ENCODE measurements around the gene PRC1.
A peak's percentile ranks its signal among the peaks of the same experiment; 100 is the strongest.
"Not testable (repeated sequence)": the region's sequence is repeated elsewhere in the genome, so short reads cannot be mapped to it uniquely, and the experiment has no call there.

PRC1 gene

DNA sequence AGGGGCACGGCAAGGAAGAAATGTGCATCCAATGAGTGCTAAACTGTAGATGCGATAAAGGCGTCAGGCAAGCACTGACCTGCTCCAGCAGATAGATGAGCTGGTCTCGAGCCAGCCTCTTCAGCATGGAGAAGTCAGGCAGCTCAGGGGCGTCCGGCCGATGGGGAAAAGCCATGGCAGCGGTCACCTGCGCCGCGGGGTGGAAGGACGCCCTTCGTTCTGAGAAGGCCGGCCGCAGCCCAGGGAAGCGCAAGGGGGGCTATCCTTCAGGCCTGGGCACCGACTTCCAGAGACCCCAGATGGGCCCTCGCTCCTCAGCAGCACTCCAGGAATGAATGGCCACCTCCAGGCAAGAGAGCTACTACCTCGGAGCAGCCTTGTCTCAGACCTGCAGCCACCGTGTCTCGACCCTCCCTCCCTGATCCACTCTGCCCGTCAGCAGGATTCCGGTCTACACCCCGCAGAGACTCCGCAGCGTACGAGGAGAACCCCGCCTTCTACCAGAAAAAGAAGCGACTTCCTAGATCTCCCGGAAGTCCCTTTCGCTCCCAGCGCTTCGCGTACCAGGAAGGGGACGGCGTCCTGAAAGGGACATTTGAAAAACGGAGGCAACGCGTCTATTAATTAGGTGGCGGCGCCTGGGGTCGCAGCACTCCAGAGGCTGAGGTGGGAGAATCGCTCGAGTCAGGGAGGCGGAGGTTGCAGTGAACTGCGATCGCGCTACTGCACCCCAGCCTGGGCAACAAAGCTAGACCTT, 27.9 kb upstream of the PRC1 start, which contains the start of gene VPS33B:
Gene VPS33B, minus strand, starts transcription at position 520 of the 757 bp plus-strand sequence. Its CDS starts 345 bp downstream, at position 175.
- H3K4me2 ChIP-seq (ENCODE audit: low read length) = peak within 1 kb of the TSS; percentile 63
- peaks cover 3% of the 10 kb centered on the region for H3K4me1 ChIP-seq (ENCODE audit: control insufficient read depth, low read depth, low read length)
- peak within 1 kb of the TSS; percentile 99 for H3K9ac ChIP-seq (ENCODE audit: low read length)
- no peak within 1 kb of the TSS for H4K8ac ChIP-seq (ENCODE audit: low read depth, low read length)
- H3K4ac ChIP-seq (ENCODE audit: low read depth, low read length) = peak within 1 kb of the TSS; percentile 60
- peak within 1 kb of the TSS; percentile 87 for H3K23ac ChIP-seq (ENCODE audit: low read length)
- no peak within 1 kb of the TSS for H4K5ac ChIP-seq (ENCODE audit: low read length)
- H3K18ac ChIP-seq (ENCODE audit: low read length) = no peak within 1 kb of the TSS
- peak within 1 kb of the TSS; percentile 98 for H3K4me3 ChIP-seq (ENCODE audit: low read length)
- peaks cover 5% of the 10 kb centered on the region for H3K79me1 ChIP-seq (ENCODE audit: low read length)
- no peak within 1 kb of the TSS for H2BK120ac ChIP-seq (ENCODE audit: low read depth, low read length)
- no peaks in the 10 kb centered on the region for H3K27me3 ChIP-seq (ENCODE audit: insufficient read depth, low read length, poor library complexity)
- DNase-seq = peak; percentile 96
- no peak within 1 kb of the TSS for H2AK5ac ChIP-seq (ENCODE audit: low read length)
- H3K27ac ChIP-seq (ENCODE audit: low read depth, low read length) = peak within 1 kb of the TSS; percentile 67
- no peaks in the 10 kb centered on the region for H3K79me2 ChIP-seq (ENCODE audit: control insufficient read depth, insufficient read depth, low read length)
- H2BK5ac ChIP-seq (ENCODE audit: low read length) = peak within 1 kb of the TSS; percentile 88
- H3K56ac ChIP-seq (ENCODE audit: low read length) = peak within 1 kb of the TSS; percentile 99
- no peaks in the 10 kb centered on the region for H3K36me3 ChIP-seq (ENCODE audit: control insufficient read depth, insufficient read depth, low read length)
- no peak within 1 kb of the TSS for H2BK15ac ChIP-seq (replicated peaks; ENCODE audit: low read depth)
- WGBS (ENCODE audit: extremely low coverage, insufficient coverage, low lambda C conversion rate) = no CpG with 5 or more reads among the region's 48 CpGs

DNA sequence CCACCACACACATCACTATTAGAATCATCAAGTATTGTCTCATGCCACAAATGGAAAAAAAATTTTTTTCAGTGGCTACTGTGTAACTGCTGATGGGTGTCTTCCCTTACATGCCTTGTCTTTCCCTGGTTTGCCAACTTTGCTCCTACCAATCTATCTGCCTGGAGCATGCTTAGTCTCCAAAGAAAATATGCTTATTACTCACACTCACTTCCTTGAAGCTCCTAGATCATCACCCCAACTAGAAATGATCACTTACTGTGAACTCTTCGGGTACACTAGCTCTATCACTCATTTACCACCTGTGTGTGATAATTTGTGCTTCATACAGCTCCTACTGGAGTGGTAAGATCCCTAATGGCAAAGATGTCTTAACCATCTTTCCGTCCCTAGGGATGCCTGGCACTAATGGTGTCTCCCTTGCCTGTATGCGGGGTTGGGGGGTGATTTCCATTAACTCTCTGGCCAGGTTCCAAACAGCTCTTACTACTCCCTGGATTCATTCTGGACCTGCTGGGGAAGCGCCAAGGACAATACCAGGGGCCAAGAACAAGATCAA, 27.3 kb upstream of the PRC1 start:
- Histone ChIP-seq H3K27ac (ENCODE audit: low read depth, low read length) (no peak overlapping the region), H3K36me3 (ENCODE audit: control insufficient read depth, insufficient read depth, low read length) (no peaks in the 10 kb centered on the region), H3K4me1 (ENCODE audit: control insufficient read depth, low read depth, low read length) (peaks cover 3% of the 10 kb centered on the region), H3K4me3 (ENCODE audit: low read length) (peak overlapping the region; percentile 98), H3K4me2 (ENCODE audit: low read length) (peak overlapping the region; percentile 63), H3K18ac (ENCODE audit: low read length) (no peak overlapping the region), H2BK5ac (ENCODE audit: low read length) (no peak overlapping the region), H3K9ac (ENCODE audit: low read length) (peak overlapping the region; percentile 99), H3K23ac (ENCODE audit: low read length) (no peak overlapping the region), H3K56ac (ENCODE audit: low read length) (peak overlapping the region; percentile 99), H3K79me1 (ENCODE audit: low read length) (peaks cover 5% of the 10 kb centered on the region), H4K8ac (ENCODE audit: low read depth, low read length) (no peak overlapping the region), H2BK15ac (replicated peaks; ENCODE audit: low read depth) (no peak overlapping the region), H2AK5ac (ENCODE audit: low read length) (no peak overlapping the region), H3K4ac (ENCODE audit: low read depth, low read length) (no peak overlapping the region), H3K27me3 (ENCODE audit: insufficient read depth, low read length, poor library complexity) (no peaks in the 10 kb centered on the region), H4K5ac (ENCODE audit: low read length) (no peak overlapping the region), H3K79me2 (ENCODE audit: control insufficient read depth, insufficient read depth, low read length) (no peaks in the 10 kb centered on the region), H2BK120ac (ENCODE audit: low read depth, low read length) (no peak overlapping the region)
- WGBS (ENCODE audit: extremely low coverage, insufficient coverage, low lambda C conversion rate) = no CpG with 5 or more reads among the region's 4 CpGs
- DNase-seq = no peak

DNA sequence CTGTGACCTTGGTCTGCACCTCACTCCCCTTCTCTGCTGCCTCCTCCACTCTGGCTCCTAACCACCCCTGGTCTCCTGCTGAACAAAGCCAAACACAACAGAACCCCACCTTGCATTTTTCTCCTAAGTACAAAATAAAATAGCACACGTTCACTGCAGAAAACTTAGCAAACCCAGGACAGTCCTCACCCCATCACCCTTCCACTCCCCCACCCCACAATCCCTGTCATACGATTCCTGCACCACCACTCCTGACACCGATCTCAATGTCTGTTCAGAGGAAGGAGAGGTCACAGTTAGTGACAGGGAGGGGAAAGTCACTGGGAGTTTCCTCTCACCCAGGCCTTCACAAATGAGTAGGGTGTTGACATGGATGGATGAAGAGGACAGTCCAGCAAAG, 23.8 kb upstream of the PRC1 start:
- Histone ChIP-seq H3K79me1 (ENCODE audit: low read length) (peaks cover 8% of the 10 kb centered on the region), H2BK15ac (replicated peaks; ENCODE audit: low read depth) (no peak overlapping the region), H2BK5ac (ENCODE audit: low read length) (no peak overlapping the region), H3K56ac (ENCODE audit: low read length) (no peak overlapping the region), H2AK5ac (ENCODE audit: low read length) (no peak overlapping the region), H2BK120ac (ENCODE audit: low read depth, low read length) (no peak overlapping the region), H3K4me1 (ENCODE audit: control insufficient read depth, low read depth, low read length) (peaks cover 3% of the 10 kb centered on the region), H3K79me2 (ENCODE audit: control insufficient read depth, insufficient read depth, low read length) (no peaks in the 10 kb centered on the region), H3K18ac (ENCODE audit: low read length) (no peak overlapping the region), H3K27me3 (ENCODE audit: insufficient read depth, low read length, poor library complexity) (no peaks in the 10 kb centered on the region), H3K9ac (ENCODE audit: low read length) (no peak overlapping the region), H3K4ac (ENCODE audit: low read depth, low read length) (no peak overlapping the region), H3K27ac (ENCODE audit: low read depth, low read length) (no peak overlapping the region), H3K4me3 (ENCODE audit: low read length) (no peak overlapping the region), H4K5ac (ENCODE audit: low read length) (no peak overlapping the region), H4K8ac (ENCODE audit: low read depth, low read length) (no peak overlapping the region), H3K23ac (ENCODE audit: low read length) (no peak overlapping the region), H3K36me3 (ENCODE audit: control insufficient read depth, insufficient read depth, low read length) (peaks cover 3% of the 10 kb centered on the region), H3K4me2 (ENCODE audit: low read length) (no peak overlapping the region)
- no CpG with 5 or more reads among the region's 3 CpGs for WGBS (ENCODE audit: extremely low coverage, insufficient coverage, low lambda C conversion rate)
- DNase-seq = no peak

DNA sequence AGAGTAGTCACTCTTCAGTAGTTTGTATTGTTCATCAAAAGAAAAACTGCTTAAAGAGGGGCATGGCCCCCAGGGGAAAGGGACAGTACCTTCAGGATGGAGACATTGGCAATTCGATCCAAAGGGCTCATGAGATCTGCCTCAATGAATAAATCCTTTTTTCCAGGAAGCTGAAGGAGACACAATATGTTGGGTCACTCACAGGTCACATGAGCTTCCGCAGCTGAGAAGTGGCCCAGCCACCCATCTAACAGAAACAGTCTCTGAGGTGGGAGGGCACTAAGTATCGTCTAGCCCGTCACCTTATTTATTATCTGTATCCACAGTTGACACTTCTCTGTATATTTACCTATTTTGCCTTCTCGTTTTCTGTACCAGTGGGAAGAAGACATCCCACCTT, 23.4 kb upstream of the PRC1 start:
- H3K4me3 ChIP-seq (ENCODE audit: low read length) = no peak overlapping the region
- no peaks in the 10 kb centered on the region for H3K27me3 ChIP-seq (ENCODE audit: insufficient read depth, low read length, poor library complexity)

DNA sequence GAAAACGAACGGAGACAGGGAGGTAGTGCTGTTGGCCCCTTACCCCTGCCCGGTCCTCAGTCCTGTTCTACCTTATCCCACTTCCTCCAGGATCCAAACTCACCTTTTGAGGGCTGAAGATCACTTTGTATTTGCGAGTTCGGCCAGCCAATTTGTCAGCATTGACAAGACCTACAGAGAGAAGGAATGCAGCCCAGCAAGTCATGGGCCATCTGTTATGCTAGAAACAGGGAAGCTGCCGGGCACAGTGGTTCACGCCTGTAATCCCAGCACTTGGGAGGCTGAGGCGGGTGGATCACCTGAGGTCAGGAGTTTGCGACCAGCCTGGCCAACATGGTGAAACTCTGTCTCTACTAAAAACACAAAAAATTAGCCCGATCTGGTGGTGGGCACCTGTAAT, 19.4 kb upstream of the PRC1 start:
- not testable (repeated sequence) for H3K36me3 ChIP-seq (ENCODE audit: control insufficient read depth, insufficient read depth, low read length); H3K23ac ChIP-seq (ENCODE audit: low read length); H3K9ac ChIP-seq (ENCODE audit: low read length); H3K4me3 ChIP-seq (ENCODE audit: low read length); H3K18ac ChIP-seq (ENCODE audit: low read length); H3K79me1 ChIP-seq (ENCODE audit: low read length); H3K27ac ChIP-seq (ENCODE audit: low read depth, low read length); H3K4me1 ChIP-seq (ENCODE audit: control insufficient read depth, low read depth, low read length); H2BK5ac ChIP-seq (ENCODE audit: low read length); H2BK15ac ChIP-seq (replicated peaks; ENCODE audit: low read depth); DNase-seq; H4K5ac ChIP-seq (ENCODE audit: low read length); H2AK5ac ChIP-seq (ENCODE audit: low read length); H3K4me2 ChIP-seq (ENCODE audit: low read length); H3K79me2 ChIP-seq (ENCODE audit: control insufficient read depth, insufficient read depth, low read length); H3K56ac ChIP-seq (ENCODE audit: low read length); H4K8ac ChIP-seq (ENCODE audit: low read depth, low read length); H3K27me3 ChIP-seq (ENCODE audit: insufficient read depth, low read length, poor library complexity); H3K4ac ChIP-seq (ENCODE audit: low read depth, low read length); H2BK120ac ChIP-seq (ENCODE audit: low read depth, low read length)
- WGBS (ENCODE audit: extremely low coverage, insufficient coverage, low lambda C conversion rate) = no CpG with 5 or more reads among the region's 10 CpGs

More for the DNA sequence above, 23.4 kb upstream of the PRC1 start:
- no peak overlapping the region for H3K23ac ChIP-seq (ENCODE audit: low read length)
- H3K27ac ChIP-seq (ENCODE audit: low read depth, low read length) = no peak overlapping the region
- H2BK15ac ChIP-seq (replicated peaks; ENCODE audit: low read depth) = no peak overlapping the region
- H3K56ac ChIP-seq (ENCODE audit: low read length) = no peak overlapping the region
- H3K36me3 ChIP-seq (ENCODE audit: control insufficient read depth, insufficient read depth, low read length) = peaks cover 3% of the 10 kb centered on the region
- no peak overlapping the region for H2BK120ac ChIP-seq (ENCODE audit: low read depth, low read length)
- no peak overlapping the region for H3K9ac ChIP-seq (ENCODE audit: low read length)
- H3K79me2 ChIP-seq (ENCODE audit: control insufficient read depth, insufficient read depth, low read length) = no peaks in the 10 kb centered on the region
- no peak overlapping the region for H3K18ac ChIP-seq (ENCODE audit: low read length)
- peaks cover 3% of the 10 kb centered on the region for H3K4me1 ChIP-seq (ENCODE audit: control insufficient read depth, low read depth, low read length)
- no peak overlapping the region for H4K5ac ChIP-seq (ENCODE audit: low read length)
- H2AK5ac ChIP-seq (ENCODE audit: low read length) = no peak overlapping the region
- no CpG with 5 or more reads among the region's 5 CpGs for WGBS (ENCODE audit: extremely low coverage, insufficient coverage, low lambda C conversion rate)
- no peak overlapping the region for H4K8ac ChIP-seq (ENCODE audit: low read depth, low read length)
- no peak for DNase-seq
- H3K79me1 ChIP-seq (ENCODE audit: low read length) = peaks cover 8% of the 10 kb centered on the region
- H3K4me2 ChIP-seq (ENCODE audit: low read length) = no peak overlapping the region
- no peak overlapping the region for H3K4ac ChIP-seq (ENCODE audit: low read depth, low read length)
- H2BK5ac ChIP-seq (ENCODE audit: low read length) = no peak overlapping the region

Data from mesendoderm (in vitro differentiated cells).